ENCODE measurements around the gene UBE2V1.

The UBE2V1 gene

GRCh38 chr20:50101887-50102286, 11.1 kb downstream of the UBE2V1 start:
- H3K4me3 ChIP-seq (ENCODE audit: low read depth, low read length) = no peak overlapping the region
- DNase-seq (ENCODE audit: low read depth, low spot score) = no peak
- TF ChIP-seq CTCF (IDR thresholded peaks at IDR 0.05; ENCODE audit: low read depth, low read length) = no peak
- in situ Hi-C loops (cut with HindIII; ENCODE audit: low sequenced_read_pairs) = no loop called here

GRCh38 chr20:50101281-50101680, 11.7 kb downstream of the UBE2V1 start:
- in situ Hi-C loops (cut with HindIII; ENCODE audit: low sequenced_read_pairs) = no loop called here
- H3K4me3 ChIP-seq (ENCODE audit: low read depth, low read length) = no peak overlapping the region
- no peak for DNase-seq (ENCODE audit: low read depth, low spot score)
- TF ChIP-seq CTCF (IDR thresholded peaks at IDR 0.05; ENCODE audit: low read depth, low read length) = no peak

GRCh38 chr20:50100552-50100951, 12.4 kb downstream of the UBE2V1 start:
- in situ Hi-C loops (cut with HindIII; ENCODE audit: low sequenced_read_pairs) = no loop called here
- TF ChIP-seq CTCF (IDR thresholded peaks at IDR 0.05; ENCODE audit: low read depth, low read length) = no peak
- no peak overlapping the region for H3K4me3 ChIP-seq (ENCODE audit: low read depth, low read length)
- DNase-seq (ENCODE audit: low read depth, low spot score) = no peak

- no peak for DNase-seq (ENCODE audit: low read depth, low spot score)
- TF ChIP-seq CTCF (IDR thresholded peaks at IDR 0.05; ENCODE audit: low read depth, low read length) = no peak
- in situ Hi-C loops (cut with HindIII; ENCODE audit: low sequenced_read_pairs) = no loop called here
- no peak overlapping the region for H3K4me3 ChIP-seq (ENCODE audit: low read depth, low read length)
Measured at GRCh38 chr20:50099565-50099991, 13.4 kb downstream of the UBE2V1 start.

- no peak for TF ChIP-seq CTCF (IDR thresholded peaks at IDR 0.05; ENCODE audit: low read depth, low read length)
- in situ Hi-C loops (cut with HindIII; ENCODE audit: low sequenced_read_pairs) = no loop called here
- DNase-seq (ENCODE audit: low read depth, low spot score) = no peak
- H3K4me3 ChIP-seq (ENCODE audit: low read depth, low read length) = no peak overlapping the region
Measured at GRCh38 chr20:50099113-50099512, 13.8 kb downstream of the UBE2V1 start.

- no peak overlapping the region for H3K4me3 ChIP-seq (ENCODE audit: low read depth, low read length)
- in situ Hi-C loops (cut with HindIII; ENCODE audit: low sequenced_read_pairs) = no loop called here
- no peak for TF ChIP-seq CTCF (IDR thresholded peaks at IDR 0.05; ENCODE audit: low read depth, low read length)
- DNase-seq (ENCODE audit: low read depth, low spot score) = no peak
Measured at GRCh38 chr20:50098259-50098658, 14.7 kb downstream of the UBE2V1 start.

GRCh38 chr20:50097843-50098242, 15.1 kb downstream of the UBE2V1 start:
- in situ Hi-C loops (cut with HindIII; ENCODE audit: low sequenced_read_pairs) = no loop called here
- DNase-seq (ENCODE audit: low read depth, low spot score) = no peak
- no peak for TF ChIP-seq CTCF (IDR thresholded peaks at IDR 0.05; ENCODE audit: low read depth, low read length)
- H3K4me3 ChIP-seq (ENCODE audit: low read depth, low read length) = no peak overlapping the region
